HG02763 (cell line): Measurements from ENCODE around the gene CPNE5.
A peak's percentile ranks its signal among the peaks of the same experiment; 100 is the strongest.

Source experiments
- ATAC-seq: cut with Tn5 transposase; IDR thresholded peaks from one replicate; pipeline ENCODE4 v1.9.1; 2021; ENCODE audit warnings: mild to moderate bottlenecking, moderate library complexity; ENCODE audit not compliant: unreplicated experiment

Gene CPNE5

DNA sequence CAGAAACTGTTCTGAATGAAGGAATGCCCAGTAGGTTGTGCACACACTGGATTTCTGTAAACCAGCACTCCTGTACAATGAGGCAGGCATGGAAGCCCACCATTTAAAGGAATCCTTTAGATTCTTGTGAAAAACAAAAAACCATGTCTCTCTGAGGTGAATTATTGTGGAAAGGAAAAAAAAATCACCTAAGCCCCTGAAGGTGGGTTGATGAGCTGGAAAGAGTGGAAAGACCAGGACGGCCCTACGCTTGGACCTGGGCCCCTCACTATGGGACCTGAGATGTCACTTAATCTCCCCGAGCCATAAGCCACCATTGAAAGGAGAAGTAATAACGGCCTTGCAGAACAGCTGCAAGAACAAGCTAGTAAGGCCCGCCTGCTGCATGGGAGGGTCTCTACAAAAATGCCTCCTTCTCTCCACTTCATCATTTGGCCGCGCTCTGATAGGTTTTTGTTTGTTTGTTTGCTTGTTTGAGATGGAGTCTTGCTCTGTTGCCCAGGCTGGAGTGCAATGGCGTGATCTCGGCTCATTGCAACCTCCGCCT is 72.8 kb downstream of the CPNE5 start:
- ATAC-seq: no peak

DNA sequence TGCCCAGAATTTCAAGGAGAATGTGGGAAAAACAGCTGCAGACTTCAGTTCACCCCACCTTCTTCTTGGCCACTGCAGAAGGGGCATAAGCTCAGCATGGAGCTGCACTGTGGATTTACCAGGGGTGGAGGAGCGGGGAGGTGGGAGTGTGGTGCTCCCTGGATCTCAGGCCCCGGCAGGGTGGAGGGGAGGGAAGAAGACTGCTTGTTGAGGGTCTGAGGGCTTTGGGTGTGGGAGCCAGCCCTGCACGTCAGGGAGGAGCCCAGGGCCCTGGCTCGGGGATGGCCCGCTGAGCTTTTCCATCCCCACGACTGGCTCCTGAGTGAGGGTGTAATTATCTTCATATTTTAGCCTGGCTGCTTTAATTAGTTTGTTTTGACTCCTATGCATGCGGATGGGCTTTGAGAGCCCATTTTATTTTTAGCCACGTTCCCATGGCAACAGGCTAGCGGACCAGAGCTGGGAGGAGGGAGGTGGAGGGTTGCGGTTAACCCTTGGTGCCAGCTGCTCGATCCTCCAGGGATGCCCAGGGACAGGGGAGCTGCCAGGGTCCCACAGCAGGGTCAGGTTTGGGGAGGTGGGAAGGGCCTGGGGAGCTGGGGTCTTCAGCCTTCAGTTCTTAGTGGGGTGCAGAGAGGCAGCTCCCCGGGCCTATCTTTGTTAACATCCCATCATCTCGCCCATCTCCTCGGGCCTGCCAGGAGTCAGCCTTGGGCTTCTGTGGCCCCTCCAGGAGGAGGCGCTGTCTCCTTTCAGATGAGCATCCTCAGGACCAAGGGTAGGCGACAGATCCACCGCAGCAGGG is 73.4 kb downstream of the CPNE5 start:
- ATAC-seq: peak; percentile 57

DNA sequence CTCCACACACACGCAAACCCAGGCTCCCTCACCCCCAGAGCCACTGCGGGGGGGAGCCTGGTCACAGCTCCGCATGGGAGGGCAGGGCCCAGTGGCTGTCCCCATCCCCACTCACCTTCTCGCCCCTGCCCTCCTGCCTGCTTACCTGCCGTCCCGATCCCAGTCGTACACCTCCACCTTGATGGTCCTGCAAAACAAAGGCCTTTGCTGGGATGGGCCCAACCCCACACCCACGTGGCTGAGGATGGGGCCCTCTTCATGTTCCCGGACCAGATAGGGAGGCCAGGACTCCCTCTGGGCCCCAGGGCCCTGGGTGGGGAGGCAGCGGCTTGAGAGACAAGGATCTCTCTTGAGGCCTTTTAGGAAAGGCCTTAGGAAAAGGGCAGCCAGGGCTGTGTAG is 74.1 kb downstream of the CPNE5 start:
- ATAC-seq: no peak

DNA sequence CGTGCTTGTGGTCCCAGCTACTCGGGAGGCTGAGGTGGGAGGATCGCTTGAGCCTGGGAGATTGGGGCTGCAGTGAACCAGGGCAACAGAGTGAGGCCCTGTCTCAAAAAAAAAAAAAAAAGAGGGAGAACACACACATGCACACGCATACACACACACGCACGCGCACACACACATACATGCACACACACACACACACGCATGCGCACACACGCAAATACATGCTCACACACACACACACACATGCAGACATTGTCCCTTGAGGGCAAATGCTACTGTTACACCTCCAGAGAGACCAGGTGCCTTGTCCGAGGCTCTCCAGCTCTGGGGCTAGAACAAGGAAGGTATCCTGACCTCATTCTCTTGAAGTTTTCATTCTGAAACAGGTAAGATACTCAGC is 77.1 kb downstream of the CPNE5 start:
- no peak for ATAC-seq

DNA sequence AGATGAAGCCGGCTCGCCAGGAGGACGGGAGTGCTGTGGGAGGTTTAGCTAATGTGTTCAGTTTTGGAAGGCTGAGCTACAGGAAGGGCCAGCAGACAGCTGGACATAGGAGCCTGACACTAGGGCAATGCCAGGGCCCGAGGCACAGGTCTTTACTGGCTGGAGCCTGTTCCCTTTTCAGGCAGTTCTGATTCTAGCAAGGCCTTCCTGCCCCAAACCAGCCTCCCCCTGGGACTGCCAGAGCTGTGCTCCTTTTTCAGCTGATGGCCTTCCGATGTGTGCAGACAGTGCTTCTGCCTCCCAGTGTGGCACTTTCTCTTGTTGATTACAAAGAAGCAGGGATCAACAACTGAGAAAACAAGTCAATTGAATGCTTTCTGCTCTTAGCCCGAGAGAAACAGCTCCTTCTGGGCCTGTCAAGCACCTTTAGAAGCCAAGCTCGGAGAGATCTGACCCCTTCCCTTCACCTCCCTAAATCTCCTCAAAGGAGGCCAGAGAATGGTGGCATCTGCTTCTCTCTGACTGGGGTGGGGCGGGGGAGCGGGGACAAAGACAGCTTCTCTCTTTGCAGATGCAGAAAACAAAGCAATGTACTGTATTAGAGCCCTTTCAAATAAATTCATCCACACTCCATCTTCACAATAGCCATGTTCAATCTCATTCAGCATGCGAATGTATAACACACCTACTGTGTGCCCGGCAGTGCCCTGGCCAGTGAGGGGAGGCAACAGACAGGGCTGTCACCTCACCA is 78.4 kb downstream of the CPNE5 start:
- ATAC-seq: no peak

DNA sequence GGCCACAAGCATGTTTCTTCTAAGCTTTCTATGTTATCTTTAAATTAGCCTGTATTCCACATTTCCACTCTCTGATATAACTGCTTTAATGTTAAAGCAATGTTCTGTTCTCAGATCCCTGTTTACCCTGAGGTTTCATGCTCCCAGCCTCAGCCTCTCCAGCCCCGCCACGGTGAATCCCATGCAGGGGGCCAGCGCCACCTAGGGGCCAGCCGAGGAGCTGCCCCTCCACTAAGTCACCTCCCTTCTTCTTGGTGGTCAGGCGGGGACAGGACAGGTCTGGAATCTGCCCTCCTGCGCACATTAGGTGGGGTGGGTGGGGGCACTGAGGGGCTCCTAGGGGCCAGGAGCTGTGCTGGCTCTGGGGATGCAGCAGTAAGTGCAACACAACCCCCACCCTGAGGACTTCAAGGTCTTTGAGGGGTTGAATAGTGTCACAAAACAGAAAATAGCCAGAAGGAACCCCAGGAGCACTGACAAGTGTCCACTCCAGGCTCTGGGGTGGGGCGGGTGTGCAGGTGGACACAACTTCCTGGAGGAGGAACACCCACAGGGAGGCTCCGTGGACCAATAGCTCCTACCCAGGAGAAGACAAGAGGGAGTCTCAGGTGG is 80.0 kb downstream of the CPNE5 start:
- ATAC-seq: peak; percentile 36

DNA sequence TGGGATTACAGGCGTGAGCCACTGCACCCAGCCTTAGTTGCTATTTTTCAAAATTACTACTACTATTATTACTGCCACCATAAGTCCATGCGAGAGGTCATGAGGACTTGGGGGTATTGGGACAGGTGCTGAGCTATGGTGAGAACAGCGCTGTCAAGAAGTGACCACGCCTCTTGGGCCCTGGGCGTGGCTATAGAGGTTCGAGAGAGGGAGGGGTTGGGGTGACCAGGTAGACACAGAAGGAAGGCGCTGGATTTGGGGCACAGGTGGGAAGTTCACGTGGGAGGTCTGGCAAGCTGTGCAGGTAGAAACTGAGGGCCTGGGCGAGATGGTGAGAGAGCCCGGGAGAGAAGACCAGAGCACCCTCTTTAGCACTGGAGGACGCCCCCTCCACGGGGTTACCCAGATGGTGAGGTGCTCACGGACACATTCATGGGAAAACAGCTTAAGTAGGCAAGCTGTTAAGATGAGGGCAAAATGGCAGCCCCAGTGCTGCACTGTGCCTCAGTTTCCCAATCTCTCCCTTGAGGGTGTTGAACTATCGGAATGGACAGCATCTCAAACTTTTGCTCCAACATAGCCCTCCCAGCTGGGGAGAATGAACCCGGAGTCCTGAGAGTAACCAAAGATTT is 80.6 kb downstream of the CPNE5 start:
- no peak for ATAC-seq

DNA sequence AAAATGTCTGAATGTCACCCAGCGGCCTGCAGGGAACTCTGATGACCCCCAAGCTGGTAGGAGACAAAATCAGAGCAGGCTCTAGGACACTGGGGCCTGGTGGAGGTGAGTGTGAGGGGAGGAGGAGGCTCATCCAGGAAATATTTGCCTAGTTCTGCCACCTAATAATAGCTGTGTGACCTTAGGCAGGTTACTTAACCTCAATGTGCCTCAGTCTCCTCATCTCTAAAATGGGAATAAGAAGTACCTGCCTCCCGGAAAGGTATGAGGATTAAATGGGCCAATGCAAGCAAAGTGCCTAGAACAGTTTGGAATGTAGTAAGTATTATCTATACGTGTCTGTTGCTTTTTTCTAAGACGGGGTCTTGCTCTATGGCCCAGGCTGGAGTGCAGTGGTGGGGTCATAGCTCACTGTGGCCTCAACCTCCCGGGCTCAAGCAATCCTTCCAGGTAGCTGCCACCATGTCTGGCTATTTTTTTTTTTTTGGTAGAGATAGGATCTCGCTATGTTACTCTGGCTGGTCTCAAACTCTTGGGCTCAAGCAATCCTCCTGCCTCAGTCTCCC is 81.2 kb downstream of the CPNE5 start:
- ATAC-seq: no peak

DNA sequence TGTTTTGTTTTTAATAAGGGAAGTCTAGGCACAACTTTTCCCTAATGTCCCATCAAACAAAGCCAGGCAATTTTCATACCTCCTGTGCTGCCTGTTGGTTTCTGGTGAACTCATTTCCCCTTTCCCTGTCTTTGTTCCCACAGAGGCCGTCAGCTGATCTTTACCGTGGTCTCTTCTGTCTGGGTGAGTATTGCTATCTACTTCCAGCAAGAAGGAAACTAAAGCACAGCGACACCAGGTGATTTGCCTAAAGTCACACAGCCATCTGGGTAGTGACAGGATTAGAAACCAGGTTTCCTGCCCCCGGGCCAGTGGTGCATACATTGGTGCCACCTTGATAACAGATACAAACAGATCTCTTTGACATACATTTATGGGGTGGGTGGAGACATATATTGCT is 82.0 kb downstream of the CPNE5 start:
- no peak for ATAC-seq

DNA sequence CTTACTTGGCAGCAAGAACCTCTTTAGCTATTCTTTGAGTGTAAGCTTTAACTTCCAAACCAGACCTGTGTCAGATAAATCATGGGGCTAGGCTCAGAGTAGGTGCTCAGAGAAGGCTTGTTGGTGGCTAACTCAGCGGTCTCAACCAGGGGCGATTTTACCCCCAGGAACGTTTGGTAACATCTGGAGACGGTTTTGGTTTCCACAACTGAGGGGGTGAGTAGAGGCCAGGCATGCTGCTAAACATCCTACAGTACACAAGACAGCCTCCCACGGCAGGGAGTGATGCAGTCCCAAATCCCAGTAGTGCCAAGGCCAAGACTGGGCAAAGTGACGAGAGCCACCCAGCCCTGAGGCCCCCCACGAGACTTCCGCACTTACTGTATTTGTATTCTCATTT is 82.5 kb downstream of the CPNE5 start:
- no peak for ATAC-seq

DNA sequence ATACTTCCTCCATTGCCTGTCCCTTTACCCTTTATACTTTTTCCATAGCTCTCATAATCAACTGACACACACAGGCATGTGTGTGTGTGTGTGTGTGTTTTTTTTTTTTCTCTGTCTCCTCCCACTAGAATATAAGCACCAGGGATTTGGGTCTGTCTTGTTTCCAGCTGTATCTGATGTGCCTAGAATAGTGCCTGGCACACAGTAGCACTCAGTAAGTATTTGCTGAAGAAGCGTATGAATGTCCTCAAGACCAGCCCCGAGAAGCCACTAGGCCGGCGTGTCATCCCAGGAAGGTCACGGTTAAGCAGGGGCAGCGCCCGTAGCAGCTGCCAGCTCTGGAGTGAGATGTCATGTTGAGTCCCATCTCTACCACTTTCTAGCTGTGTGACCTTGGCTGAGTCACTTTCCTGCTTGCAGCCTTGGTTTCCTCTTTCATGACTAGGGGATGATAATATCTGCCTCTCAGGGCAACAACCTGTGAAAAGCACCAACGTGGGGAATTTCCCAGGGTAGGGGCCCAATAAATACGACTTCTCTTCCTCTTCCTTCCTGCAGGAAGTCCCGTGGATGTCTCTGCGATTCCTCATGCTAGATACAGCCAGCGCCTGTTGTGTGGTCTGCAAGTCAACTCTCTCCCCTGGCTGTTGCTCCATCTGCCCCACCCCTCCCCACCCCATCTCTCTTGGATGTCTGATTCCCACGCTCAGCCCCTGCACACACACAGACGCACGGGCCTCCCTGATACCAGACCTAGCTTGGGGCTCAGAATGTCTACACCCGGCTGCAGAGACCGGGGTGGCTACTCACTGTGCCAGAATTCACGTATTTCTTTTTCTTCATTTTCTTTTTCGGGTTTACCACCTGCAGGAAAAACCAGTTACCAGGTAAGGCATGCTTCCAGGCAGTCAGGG is 83.6 kb downstream of the CPNE5 start:
- no peak for ATAC-seq

DNA sequence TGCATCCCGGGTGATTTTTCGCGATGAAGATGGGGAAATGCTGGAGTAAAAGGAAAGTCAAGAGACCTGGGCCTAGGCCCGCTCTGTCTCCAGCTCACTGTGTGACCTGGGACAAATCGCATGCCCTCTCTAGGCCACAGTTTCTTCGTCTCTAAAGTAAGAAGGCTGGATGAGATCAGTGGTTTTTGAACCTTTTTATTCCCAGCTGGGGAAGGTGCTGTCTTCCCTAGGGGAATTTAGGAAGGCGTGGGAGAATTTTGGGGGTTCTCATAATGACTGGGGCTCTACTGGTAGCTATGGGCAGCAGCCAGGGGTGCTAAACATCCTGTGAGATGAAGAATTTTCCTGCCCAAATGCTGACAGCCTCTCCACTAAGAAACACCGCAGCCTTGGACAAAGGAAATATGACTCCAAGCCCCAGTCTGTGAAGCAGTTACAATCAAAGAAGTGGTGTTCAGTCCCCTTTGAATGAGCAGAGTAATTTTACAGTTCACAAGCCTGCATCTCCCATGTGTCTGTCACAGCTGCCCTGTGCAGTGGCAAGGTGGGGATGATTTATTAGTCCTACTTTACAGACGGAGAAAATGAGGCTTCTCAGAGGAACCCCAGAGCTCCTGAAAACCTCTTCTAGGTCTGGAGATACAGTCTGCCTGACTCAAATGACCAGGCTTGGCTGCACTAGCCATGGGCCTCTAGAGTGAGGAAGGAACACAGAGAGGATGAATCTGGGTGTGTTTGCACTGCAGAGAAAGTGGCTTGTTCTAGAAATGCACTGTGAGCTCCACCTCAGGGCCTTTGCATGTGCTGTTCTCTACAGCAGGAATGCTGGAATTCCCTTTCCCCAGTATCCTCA is 84.4 kb downstream of the CPNE5 start:
- no peak for ATAC-seq

DNA sequence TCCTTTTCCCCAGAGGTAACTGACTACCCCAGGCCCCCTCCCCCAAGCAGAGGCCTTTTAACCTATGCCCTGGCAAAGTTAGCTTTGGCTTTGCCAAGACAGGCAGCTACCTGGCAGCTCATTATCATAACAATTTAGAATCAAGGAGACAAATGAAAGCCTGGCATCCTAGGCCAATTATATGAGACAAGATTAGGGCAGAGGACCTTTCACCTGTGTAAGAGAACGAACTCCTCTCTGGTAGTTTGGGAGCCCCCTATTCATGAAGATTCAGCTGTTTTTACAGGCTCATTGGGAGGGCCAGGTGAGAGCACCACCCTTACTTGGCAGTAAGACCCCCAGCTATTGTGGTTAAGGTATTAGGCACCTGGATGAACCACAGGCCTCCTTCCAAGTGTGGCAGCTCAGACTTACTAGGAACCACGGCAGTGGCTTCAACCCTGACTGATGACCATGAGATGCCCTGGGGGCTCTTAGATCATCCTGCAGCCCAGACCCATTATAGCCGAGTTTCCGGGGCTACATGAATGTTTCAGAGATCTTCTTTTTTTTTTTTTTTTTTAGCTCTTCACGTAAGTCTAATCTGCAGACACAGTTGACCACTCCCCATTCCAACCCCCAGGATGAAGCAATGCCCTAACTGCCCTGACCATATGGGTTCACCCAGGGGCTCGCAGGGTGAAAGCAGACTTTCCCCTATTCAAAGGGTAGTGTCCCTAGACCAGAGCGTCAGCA is 85.4 kb downstream of the CPNE5 start:
- ATAC-seq: no peak

DNA sequence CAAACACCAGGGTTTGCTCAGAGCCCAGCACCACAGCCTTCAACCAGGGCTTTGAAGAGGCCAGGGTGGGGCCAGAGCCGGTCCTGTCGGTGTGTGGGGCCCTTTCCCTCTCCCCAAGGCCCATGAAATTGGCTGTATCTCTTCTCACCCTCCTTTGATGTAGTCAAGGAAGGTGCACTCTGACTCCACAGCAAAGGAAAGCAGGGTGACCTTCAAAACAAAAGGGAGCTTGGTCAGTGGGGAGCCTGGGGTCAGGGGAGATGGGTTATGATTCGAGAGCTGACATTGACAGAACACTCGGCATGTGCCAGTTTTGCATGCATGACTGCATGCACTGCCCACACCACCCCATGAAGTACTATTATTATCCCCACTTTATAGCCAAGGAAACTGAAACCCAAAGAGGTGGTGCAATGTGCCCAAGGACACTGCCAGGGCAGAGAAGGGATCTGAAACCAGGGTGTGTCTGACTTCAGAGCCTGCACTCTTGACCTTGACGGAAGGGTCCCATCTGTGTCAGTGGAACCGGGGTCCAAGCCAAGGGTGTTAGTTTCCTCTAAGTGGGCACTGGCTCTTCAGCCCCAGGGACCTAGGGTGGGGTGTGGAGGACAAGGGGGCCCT is 86.2 kb downstream of the CPNE5 start:
- ATAC-seq: peak; percentile 47

DNA sequence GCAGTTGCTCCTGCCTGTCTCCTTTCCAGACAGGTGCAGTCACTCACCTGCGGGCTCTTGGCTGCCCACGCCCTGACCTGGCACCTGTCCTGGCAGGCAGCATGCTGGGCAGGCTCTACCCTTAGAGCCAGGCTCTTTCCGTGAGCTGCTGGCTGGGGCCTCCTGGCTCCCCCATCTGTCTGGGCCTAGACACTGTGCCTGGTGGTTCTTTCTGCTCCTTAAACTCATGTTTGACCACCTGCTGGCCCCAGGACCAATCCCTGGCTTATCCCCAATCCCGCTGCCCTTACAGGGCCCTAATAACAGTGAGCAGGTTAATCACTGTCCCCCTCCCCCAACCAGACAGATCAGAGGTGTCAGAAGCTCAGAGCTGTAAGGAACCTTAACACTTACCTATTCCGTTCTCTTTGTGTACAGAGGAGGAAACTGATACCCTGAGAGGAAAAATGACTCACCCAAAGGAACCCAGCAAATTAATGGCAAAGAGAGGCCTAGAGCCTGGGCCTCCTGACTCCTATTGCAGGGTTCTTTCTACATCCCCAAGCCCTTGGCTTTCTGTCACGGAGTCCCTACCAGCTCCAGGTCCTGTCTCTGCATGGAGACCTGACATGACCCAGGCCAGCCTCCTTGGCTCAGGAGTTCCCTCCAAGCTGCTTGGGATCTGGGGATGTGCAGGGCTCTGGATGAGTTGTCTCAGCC is 86.9 kb downstream of the CPNE5 start:
- no peak for ATAC-seq

DNA sequence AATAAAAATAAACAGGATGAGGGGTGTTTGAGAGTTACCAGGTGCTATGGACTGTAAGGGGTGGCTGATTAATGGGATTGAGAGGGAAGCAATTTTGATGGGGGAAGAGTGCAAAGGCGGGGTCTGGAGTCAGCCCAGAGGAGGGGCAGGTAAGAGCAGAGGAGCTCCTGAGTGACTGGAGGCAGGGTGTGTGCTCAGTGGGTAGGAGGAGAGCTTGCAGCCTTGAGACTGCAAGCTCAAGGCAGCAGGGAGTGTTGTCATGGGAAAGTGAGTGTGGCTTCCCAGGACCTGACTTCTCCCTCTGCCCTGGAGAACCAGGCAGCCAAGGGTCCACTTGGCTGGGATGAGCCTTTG is 87.4 kb downstream of the CPNE5 start:
- no peak for ATAC-seq

DNA sequence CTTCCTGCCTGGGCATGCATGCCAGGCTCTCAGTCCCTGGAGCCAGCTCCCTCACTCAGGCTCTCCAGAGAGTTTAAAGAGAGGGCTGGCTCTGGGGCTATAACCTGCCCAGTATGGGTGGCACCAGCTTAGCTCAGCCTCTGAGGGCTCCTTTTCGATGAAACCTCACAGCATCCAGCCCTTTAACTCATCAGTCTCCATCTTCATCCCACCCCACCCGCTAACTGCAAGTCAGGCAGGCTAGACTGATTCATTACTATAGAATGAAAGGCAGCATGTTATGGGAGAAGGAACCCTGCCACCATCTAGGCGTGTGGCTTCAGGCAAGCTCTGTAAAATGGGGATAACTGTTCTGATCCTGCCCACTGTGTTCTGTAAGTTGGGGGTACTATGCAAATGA is 88.2 kb downstream of the CPNE5 start:
- ATAC-seq: no peak
